GM04504 (cell line): Measurements from ENCODE around the gene TRDN.
"Not testable (repeated sequence)": the region's sequence is repeated elsewhere in the genome, so short reads cannot be mapped to it uniquely, and the experiment has no call there.

Experiments used
- DNase-seq: peaks from one replicate; pipeline ENCODE4 v3.0.0-alpha.2; 2012; ENCODE audit warnings: low read depth

Gene TRDN

GRCh38 chr6:123398072-123398471 lies 238.7 kb downstream of the TRDN start:
- no peak for DNase-seq

- DNase-seq = no peak
Measured at GRCh38 chr6:123393331-123393730, 243.4 kb downstream of the TRDN start.

GRCh38 chr6:123383718-123384117 lies 253.0 kb downstream of the TRDN start:
- no peak for DNase-seq

- DNase-seq = no peak
Measured at GRCh38 chr6:123380257-123380656, 256.5 kb downstream of the TRDN start.

GRCh38 chr6:123372737-123373136 lies 264.0 kb downstream of the TRDN start:
- DNase-seq = no peak

- no peak for DNase-seq
Measured at GRCh38 chr6:123363912-123364311, 272.8 kb downstream of the TRDN start.

GRCh38 chr6:123360359-123360758 lies 276.4 kb downstream of the TRDN start:
- DNase-seq = no peak

- no peak for DNase-seq
Measured at GRCh38 chr6:123352705-123353104, 284.0 kb downstream of the TRDN start.

- no peak for DNase-seq
Measured at GRCh38 chr6:123352279-123352678, 284.5 kb downstream of the TRDN start.

GRCh38 chr6:123343836-123344235 lies 292.9 kb downstream of the TRDN start:
- DNase-seq = no peak

- no peak for DNase-seq
Measured at GRCh38 chr6:123338394-123338793, 298.4 kb downstream of the TRDN start.

GRCh38 chr6:123333000-123333756 lies 303.6 kb downstream of the TRDN start:
- DNase-seq = no peak

GRCh38 chr6:123332070-123332469 lies 304.7 kb downstream of the TRDN start:
- no peak for DNase-seq

GRCh38 chr6:123329337-123329736 lies 307.4 kb downstream of the TRDN start:
- DNase-seq = no peak

GRCh38 chr6:123323452-123324329 lies 313.1 kb downstream of the TRDN start:
- DNase-seq = no peak

GRCh38 chr6:123321020-123321419 lies 315.7 kb downstream of the TRDN start:
- DNase-seq = no peak

GRCh38 chr6:123316733-123317323 lies 319.9 kb downstream of the TRDN start:
- DNase-seq = no peak

GRCh38 chr6:123314459-123314858 lies 322.3 kb downstream of the TRDN start:
- DNase-seq = not testable (repeated sequence)

- no peak for DNase-seq
Measured at GRCh38 chr6:123309130-123309529, 327.6 kb downstream of the TRDN start.

- no peak for DNase-seq
Measured at GRCh38 chr6:123306334-123306733, 330.4 kb downstream of the TRDN start.

GRCh38 chr6:123295672-123296071 lies 341.1 kb downstream of the TRDN start:
- DNase-seq = no peak

- DNase-seq = no peak
Measured at GRCh38 chr6:123295181-123295580, 341.6 kb downstream of the TRDN start.

GRCh38 chr6:123288649-123289048 lies 348.1 kb downstream of the TRDN start:
- DNase-seq = no peak
